CD14-positive monocyte (primary cell): ENCODE measurements around the gene RMC1. TPM values are rescaled to one million over a fixed set of nuclear protein-coding genes. Genes with fewer than 3 reads are reported as not detected.
A peak's percentile ranks its signal among the peaks of the same experiment; 100 is the strongest.

Experiments used
- DNase-seq, 3 donors: peaks; one replicate each; pipeline ENCODE4 v3.0.0-alpha.2; 2011 to 2022
- H2AFZ ChIP-seq: 2 replicates; pipeline ENCODE4 v1.6.0; 2012; ENCODE audit warnings: mild to moderate bottlenecking, low read depth, low read length, inconsistent platforms; ENCODE audit not compliant: insufficient read depth, poor library complexity, severe bottlenecking
- H3K27ac ChIP-seq, 2 donors: 1 replicate in 1 of 2; 2 replicates in 1 of 2; pipeline ENCODE4 v1.5.1; 2012 to 2013; ENCODE audit warnings: low read length in 2 of 2, control low read depth in 1 of 2, inconsistent platforms in 1 of 2, low read depth in 1 of 2, mild to moderate bottlenecking in 1 of 2
- H3K27me3 ChIP-seq, 2 donors: one replicate each; pipeline versions ENCODE4 v1.6.0 to v1.6.1; 2011 to 2013; ENCODE audit warnings: low read length in 2 of 2; ENCODE audit not compliant: control insufficient read depth in 2 of 2, insufficient read depth in 2 of 2
- H3K36me3 ChIP-seq, 2 donors: replicated peaks in 1 of 2; 1 replicate in 1 of 2; 2 replicates in 1 of 2; pipeline versions ENCODE4 v1.5.1 to v1.6.1; 2012 to 2013; ENCODE audit warnings: low read length in 2 of 2, control low read depth in 1 of 2, inconsistent platforms in 1 of 2, mild to moderate bottlenecking in 1 of 2; ENCODE audit not compliant: insufficient read depth in 2 of 2, control insufficient read depth in 1 of 2
- H3K4me1 ChIP-seq, 2 donors: 1 replicate in 1 of 2; 2 replicates in 1 of 2; pipeline versions ENCODE4 v1.5.1 to v1.6.1; 2012 to 2013; ENCODE audit warnings: low read length in 2 of 2, control low read depth in 1 of 2, inconsistent platforms in 1 of 2, mild to moderate bottlenecking in 1 of 2, moderate library complexity in 1 of 2; ENCODE audit not compliant: insufficient read depth in 2 of 2, control insufficient read depth in 1 of 2
- H3K4me2 ChIP-seq: replicated peaks from 2 replicates; pipeline ENCODE3; 2012; ENCODE audit warnings: low read length, moderate library complexity, mild to moderate bottlenecking; ENCODE audit not compliant: poor library complexity, severe bottlenecking; ENCODE audit errors: extremely low read depth
- H3K4me3 ChIP-seq, 3 experiments: fragments of 200-600 bp in 1 of 3; sonication (generic) in 1 of 3; replicated peaks in 1 of 3; 1 replicate in 2 of 3; 2 replicates in 1 of 3; pipeline ENCODE4 v1.5.1; 2011 to 2013; ENCODE audit warnings: low read length in 3 of 3, mild to moderate bottlenecking in 3 of 3, control low read depth in 2 of 3, low read depth in 2 of 3, inconsistent platforms in 1 of 3, moderate library complexity in 1 of 3
- H3K79me2 ChIP-seq: 2 replicates; pipeline ENCODE4 v1.6.0; 2012; ENCODE audit warnings: mild to moderate bottlenecking, control low read depth, inconsistent platforms, low read length, moderate library complexity; ENCODE audit not compliant: insufficient read depth
- H3K9ac ChIP-seq: 2 replicates; pipeline ENCODE4 v1.6.0; 2017; ENCODE audit warnings: low read length, mild to moderate bottlenecking; ENCODE audit not compliant: insufficient read depth, poor library complexity, severe bottlenecking
- H3K9me3 ChIP-seq, 2 donors: replicated peaks in 1 of 2; 1 replicate in 1 of 2; 2 replicates in 1 of 2; pipeline versions ENCODE4 v1.5.1 to v1.6.1; 2012 to 2013; ENCODE audit warnings: low read length in 2 of 2, control low read depth in 1 of 2; ENCODE audit not compliant: control insufficient read depth in 1 of 2, insufficient read depth in 1 of 2
- H4K20me1 ChIP-seq: 2 replicates; pipeline ENCODE4 v1.6.0; 2012; ENCODE audit warnings: mild to moderate bottlenecking, low read length, control low read depth, moderate library complexity; ENCODE audit not compliant: insufficient read depth
- H3K27ac Mint-ChIP-seq, 7 donors: one replicate each; pipeline ENCODE4 v1.8.0; 2020; ENCODE audit warnings: mild to moderate bottlenecking in 7 of 7, mixed read lengths in 7 of 7, moderate library complexity in 6 of 7, inconsistent platforms in 2 of 7
- H3K27me3 Mint-ChIP-seq, 3 donors: one replicate each; pipeline ENCODE4 v1.8.0; 2021 to 2022; ENCODE audit warnings: low read depth in 3 of 3, mild to moderate bottlenecking in 3 of 3, mixed read lengths in 3 of 3, moderate library complexity in 3 of 3, inconsistent platforms in 1 of 3
- H3K36me3 Mint-ChIP-seq, 2 donors: one replicate each; pipeline ENCODE4 v1.8.0; 2020; ENCODE audit warnings: mixed read lengths in 2 of 2, inconsistent platforms in 1 of 2, mild to moderate bottlenecking in 1 of 2
- H3K4me1 Mint-ChIP-seq: one replicate; pipeline ENCODE4 v1.8.0; 2020; ENCODE audit warnings: mild to moderate bottlenecking, mixed read lengths
- H3K4me3 Mint-ChIP-seq, 2 donors: one replicate each; pipeline ENCODE4 v1.8.0; 2020; ENCODE audit warnings: mild to moderate bottlenecking in 2 of 2, mixed read lengths in 2 of 2, moderate library complexity in 1 of 2
- H3K9me3 Mint-ChIP-seq, 7 donors: one replicate each; pipeline ENCODE4 v1.8.0; 2020 to 2022; ENCODE audit warnings: mixed read lengths in 7 of 7, mild to moderate bottlenecking in 6 of 7, moderate library complexity in 6 of 7, inconsistent platforms in 2 of 7
- WGBS: methylation state at CpG from one replicate; pipeline ENCODE4 v1.1.5; 2013; ENCODE audit warnings: missing lambda C conversion rate; ENCODE audit not compliant: insufficient coverage; 5-methylcytosine and 5-hydroxymethylcytosine counted together
- intact Hi-C, 2 donors: fragments of 100-400 bp; cut with micrococcal nuclease; formaldehyde crosslinking; loops; one replicate each; pipeline versions ENCODE4 v1.15.0 to v1.15.1; 2023
- polyA plus RNA-seq, 3 donors: library from polyadenylated mRNA; depleted of rRNA in 1 of 3; unstranded in 2 of 3; stranded (reverse) in 1 of 3; fragments of 300-500 nt in 2 of 3; fragments of >200 nt in 1 of 3; fragmentation: Illumina TruSeq in 2 of 3; gene quantifications; 1 replicate in 2 of 3; 2 replicates in 1 of 3; pipeline ENCODE4 v1.2.3, GENCODE V29; 2012 to 2021
- TF ChIP-seq, protein P1 (sequence below): fragments of 200-600 bp; IDR thresholded peaks from one replicate; pipeline ENCODE4 v1.8.0; 2022; ENCODE audit warnings: antibody characterized with exemption, mild to moderate bottlenecking

Gene RMC1
- polyA plus RNA-seq, 3 donors = 21.9 to 70.8 (median 30.1) TPM

DNA sequence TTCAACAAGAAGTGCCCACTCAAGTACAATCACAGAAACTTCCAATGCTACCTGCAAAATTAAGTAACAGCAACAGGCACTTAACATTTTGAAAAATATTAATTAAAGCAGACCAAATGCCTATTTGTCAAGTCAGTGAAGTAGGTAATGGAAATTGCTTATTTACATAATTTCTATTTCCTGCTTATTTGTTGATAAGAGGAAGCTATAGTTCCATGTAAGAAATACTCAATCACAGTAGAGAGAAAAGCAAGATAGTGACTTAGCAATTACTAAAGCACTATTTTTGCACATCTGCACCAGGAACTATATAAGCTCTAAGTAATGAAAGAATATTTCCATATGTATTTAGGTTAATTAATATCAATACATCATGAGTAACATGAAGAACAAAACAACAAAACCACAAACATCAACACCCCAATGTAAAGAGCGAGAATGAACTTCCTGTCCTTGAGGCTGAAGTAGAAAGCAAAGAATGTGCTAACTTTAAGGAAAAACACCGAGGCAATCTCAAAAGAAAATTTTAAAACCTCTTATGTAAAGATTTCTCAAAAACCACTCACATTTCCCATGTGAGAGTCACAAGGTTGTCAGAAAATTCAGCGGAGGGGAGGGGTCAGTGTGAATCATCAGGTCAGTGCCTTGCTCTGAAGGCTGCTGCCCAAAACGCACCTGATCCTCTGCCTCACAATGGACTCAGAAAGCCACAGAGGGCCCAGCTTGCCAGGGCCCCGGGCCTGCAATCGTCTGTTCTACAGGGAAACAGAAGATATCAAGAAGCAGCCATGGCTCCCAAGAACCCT, 70.5 kb downstream of the RMC1 start:
- H3K9me3 ChIP-seq = no peaks in the 10 kb centered on the region
- TF ChIP-seq, protein P1, sequence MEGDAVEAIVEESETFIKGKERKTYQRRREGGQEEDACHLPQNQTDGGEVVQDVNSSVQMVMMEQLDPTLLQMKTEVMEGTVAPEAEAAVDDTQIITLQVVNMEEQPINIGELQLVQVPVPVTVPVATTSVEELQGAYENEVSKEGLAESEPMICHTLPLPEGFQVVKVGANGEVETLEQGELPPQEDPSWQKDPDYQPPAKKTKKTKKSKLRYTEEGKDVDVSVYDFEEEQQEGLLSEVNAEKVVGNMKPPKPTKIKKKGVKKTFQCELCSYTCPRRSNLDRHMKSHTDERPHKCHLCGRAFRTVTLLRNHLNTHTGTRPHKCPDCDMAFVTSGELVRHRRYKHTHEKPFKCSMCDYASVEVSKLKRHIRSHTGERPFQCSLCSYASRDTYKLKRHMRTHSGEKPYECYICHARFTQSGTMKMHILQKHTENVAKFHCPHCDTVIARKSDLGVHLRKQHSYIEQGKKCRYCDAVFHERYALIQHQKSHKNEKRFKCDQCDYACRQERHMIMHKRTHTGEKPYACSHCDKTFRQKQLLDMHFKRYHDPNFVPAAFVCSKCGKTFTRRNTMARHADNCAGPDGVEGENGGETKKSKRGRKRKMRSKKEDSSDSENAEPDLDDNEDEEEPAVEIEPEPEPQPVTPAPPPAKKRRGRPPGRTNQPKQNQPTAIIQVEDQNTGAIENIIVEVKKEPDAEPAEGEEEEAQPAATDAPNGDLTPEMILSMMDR = no peak
- peak overlapping the region in 1 of 3 experiments; percentile 35 for H3K4me3 ChIP-seq
- H3K27me3 ChIP-seq = no peaks in the 10 kb centered on the region
- Mint-ChIP-seq H3K9me3 (peaks cover 0 to 2% (median 0%) of the 10 kb centered on the region in 7 donors), H3K27ac (peak overlapping the region; percentile 61 to 94 (median 88)), H3K4me3 (peak overlapping the region in 1 of 2 donors; percentile 30), H3K36me3 (peaks cover 47 to 50% of the 10 kb centered on the region in 2 donors), H3K27me3 (peaks cover 0 to 2% (median 0%) of the 10 kb centered on the region in 3 donors), H3K4me1 (peaks cover 31% of the 10 kb centered on the region)
- 61% methylated on average over 4 of the region's 6 CpGs for WGBS
- DNase-seq = peak; percentile 61 to 85 (median 69)
- H3K4me2 ChIP-seq = peak overlapping the region; percentile 1
- no peak overlapping the region for H2AFZ ChIP-seq
- H3K27ac ChIP-seq = peak overlapping the region; percentile 54 to 81
- H3K9ac ChIP-seq = no peak overlapping the region
- H3K79me2 ChIP-seq = peaks cover 26% of the 10 kb centered on the region
- peaks cover 35% of the 10 kb centered on the region for H4K20me1 ChIP-seq
- intact Hi-C loops = loop anchor here in 1 of 2 donors (5.0 kb wide), 1 partner anchor 37 kb away; no protein-coding TSS in a partner anchor
- peaks cover 30 to 36% of the 10 kb centered on the region in 2 donors for H3K4me1 ChIP-seq
- H3K36me3 ChIP-seq = peaks cover 39 to 58% of the 10 kb centered on the region in 2 donors

- intact Hi-C loops = loop anchor here in 1 of 2 donors (5.0 kb wide), 1 partner anchor 37 kb away; no protein-coding TSS in a partner anchor
- Histone ChIP-seq H4K20me1 (peaks cover 41% of the 10 kb centered on the region), H3K4me3 (peak overlapping the region in 1 of 3 experiments; percentile 35), H3K27me3 (no peaks in the 10 kb centered on the region), H3K36me3 (peaks cover 30 to 49% of the 10 kb centered on the region in 2 donors), H2AFZ (no peak overlapping the region), H3K79me2 (peaks cover 28% of the 10 kb centered on the region), H3K4me1 (peaks cover 39 to 46% of the 10 kb centered on the region in 2 donors), H3K9me3 (no peaks in the 10 kb centered on the region), H3K4me2 (peak overlapping the region; percentile 1), H3K9ac (no peak overlapping the region), H3K27ac (peak overlapping the region; percentile 54 to 81)
- TF ChIP-seq, protein P1 = no peak
- 90% methylated on average over 2 of the region's 5 CpGs for WGBS
- peak in 2 of 3 donors; percentile 16 to 18 for DNase-seq
- peak overlapping the region; percentile 61 to 94 (median 88) for H3K27ac Mint-ChIP-seq
- H3K4me3 Mint-ChIP-seq = peak overlapping the region in 1 of 2 donors; percentile 30
- peaks cover 0 to 2% (median 0%) of the 10 kb centered on the region in 7 donors for H3K9me3 Mint-ChIP-seq
- peaks cover 41 to 43% of the 10 kb centered on the region in 2 donors for H3K36me3 Mint-ChIP-seq
- H3K4me1 Mint-ChIP-seq = peaks cover 39% of the 10 kb centered on the region
- H3K27me3 Mint-ChIP-seq = peaks cover 0 to 2% (median 0%) of the 10 kb centered on the region in 3 donors
These were observed 71.4 kb downstream of the RMC1 start for GRCh38 chr18:23574611-23575308.
